Measurements from ENCODE around the gene COL2A1.

The COL2A1 gene

GRCh38 chr12:48008950-48009349 is 4.7 kb upstream of the COL2A1 start:
- no peak for DNase-seq (ENCODE audit: extremely low spot score)
- no peak for TF ChIP-seq CTCF (IDR thresholded peaks at IDR 0.05; ENCODE audit: control extremely low read depth, extremely low read depth, low read depth, missing control alignments)
- ChIA-PET POLR2A (no interaction called here), CTCF (no interaction called here)

- ChIA-PET CTCF (no interaction called here), POLR2A (no interaction called here)
- no peak for DNase-seq (ENCODE audit: extremely low spot score)
- no peak for TF ChIP-seq CTCF (IDR thresholded peaks at IDR 0.05; ENCODE audit: control extremely low read depth, extremely low read depth, low read depth, missing control alignments)
These were observed 4.1 kb upstream of the COL2A1 start for GRCh38 chr12:48008349-48008748.

GRCh38 chr12:48007206-48007605 is 2.9 kb upstream of the COL2A1 start:
- no peak for TF ChIP-seq CTCF (IDR thresholded peaks at IDR 0.05; ENCODE audit: control extremely low read depth, extremely low read depth, low read depth, missing control alignments)
- DNase-seq (ENCODE audit: extremely low spot score): no peak
- CTCF ChIA-PET: no interaction called here
- POLR2A ChIA-PET: no interaction called here

DNA sequence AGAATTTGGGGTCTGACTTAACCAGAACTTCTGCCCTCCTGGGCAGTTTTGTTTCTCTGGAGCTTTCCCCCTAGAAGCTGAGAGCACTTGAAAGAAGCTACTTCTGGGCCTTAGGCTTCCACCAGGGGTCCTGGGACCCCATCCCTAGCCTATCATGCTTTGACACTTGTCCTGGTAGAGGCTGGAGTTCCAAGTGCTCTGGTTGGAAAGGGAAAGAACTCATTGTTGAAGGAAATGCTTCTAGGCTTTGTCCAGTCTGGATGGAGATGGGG is 1.4 kb upstream of the COL2A1 start:
- DNase-seq (ENCODE audit: extremely low spot score): no peak
- ChIA-PET POLR2A (no interaction called here), CTCF (interaction anchor here (1.0 to 1.1 kb wide), 2 partner anchors 11 to 58 kb away, joined by 3 to 4 read pairs; no protein-coding TSS in a partner anchor)
- TF ChIP-seq CTCF (IDR thresholded peaks at IDR 0.05; ENCODE audit: control extremely low read depth, extremely low read depth, low read depth, missing control alignments): no peak

GRCh38 chr12:48005001-48005749 is 899 bp upstream of the COL2A1 start:
- ChIA-PET CTCF (interaction anchor here (1.0 to 1.1 kb wide), 2 partner anchors 12 to 58 kb away, joined by 3 to 4 read pairs; no protein-coding TSS in a partner anchor), POLR2A (no interaction called here)
- no peak for DNase-seq (ENCODE audit: extremely low spot score)
- no peak for TF ChIP-seq CTCF (IDR thresholded peaks at IDR 0.05; ENCODE audit: control extremely low read depth, extremely low read depth, low read depth, missing control alignments)

DNA sequence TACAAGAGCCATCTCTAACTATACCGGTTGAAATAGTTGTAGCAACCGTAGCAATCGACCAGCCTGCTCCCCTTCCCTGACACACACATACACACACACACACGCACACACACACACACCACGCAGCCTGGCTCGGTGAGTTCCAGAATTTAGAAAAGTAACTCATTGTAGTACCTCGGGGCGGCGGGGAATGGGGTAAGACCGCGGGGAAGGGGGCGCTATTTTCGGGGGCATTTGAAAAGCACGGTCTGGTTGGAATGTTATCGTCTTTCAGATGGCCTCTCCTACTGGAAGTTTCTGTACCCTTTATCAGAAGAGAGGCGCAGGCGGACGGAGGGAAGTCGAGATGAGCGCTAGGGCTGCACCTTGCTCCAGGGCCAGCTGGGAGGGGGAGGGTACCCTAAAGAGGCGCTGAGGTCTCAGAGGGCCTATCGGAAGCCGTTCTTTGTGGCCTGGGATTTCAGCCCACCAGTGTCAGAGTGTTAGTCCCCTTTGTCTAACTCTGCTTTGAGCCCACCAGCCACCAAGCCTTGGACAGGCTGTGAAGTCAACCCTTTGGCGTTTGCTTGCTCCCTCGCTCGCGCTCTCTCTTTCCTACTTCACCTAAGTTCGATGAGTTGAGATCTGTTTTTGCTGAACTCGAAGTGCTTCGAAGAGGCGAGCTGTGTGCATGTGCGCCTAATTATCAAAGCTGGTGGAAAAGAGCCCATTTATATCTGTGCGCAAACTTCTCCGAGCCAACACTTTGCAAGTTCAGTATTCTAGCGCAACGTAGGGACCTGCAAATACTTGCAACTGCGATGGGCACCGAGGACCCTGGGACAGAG is 837 bp downstream of the COL2A1 start:
- no peak for TF ChIP-seq CTCF (IDR thresholded peaks at IDR 0.05; ENCODE audit: control extremely low read depth, extremely low read depth, low read depth, missing control alignments)
- CTCF ChIA-PET: no interaction called here
- DNase-seq (ENCODE audit: extremely low spot score): no peak
- POLR2A ChIA-PET: no interaction called here
